NCI-H446 (cell line): Measurements from ENCODE around the gene SCAMP2.

ENCODE experiments used
- DNase-seq, 2 experiments: peaks; one replicate each; lab custom pipeline; 2025; lab: John Stamatoyannopoulos, UW

SCAMP2 gene

DNA sequence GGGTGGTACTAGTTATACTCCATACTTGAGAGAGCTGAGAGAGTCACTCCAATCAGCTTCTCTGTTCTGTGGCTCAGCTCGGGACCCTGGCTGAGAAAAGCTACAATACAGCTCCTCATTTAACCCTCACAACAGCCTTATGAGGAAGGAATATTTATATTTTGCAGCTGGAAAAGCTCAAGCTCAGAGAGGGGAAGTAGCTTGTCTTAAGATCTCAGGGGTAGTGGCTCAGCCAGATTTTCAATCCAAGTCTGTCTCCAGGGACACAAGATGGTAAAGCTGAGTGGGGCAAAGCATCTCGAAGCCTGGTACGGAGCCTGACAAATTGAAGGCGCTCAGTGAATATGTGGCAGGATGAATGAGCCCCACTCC lies 14.8 kb downstream of the SCAMP2 start:
- no peak for DNase-seq

- no peak for DNase-seq
These were observed 15.3 kb downstream of the SCAMP2 start for GRCh38 chr15:74857671-74858368.

DNA sequence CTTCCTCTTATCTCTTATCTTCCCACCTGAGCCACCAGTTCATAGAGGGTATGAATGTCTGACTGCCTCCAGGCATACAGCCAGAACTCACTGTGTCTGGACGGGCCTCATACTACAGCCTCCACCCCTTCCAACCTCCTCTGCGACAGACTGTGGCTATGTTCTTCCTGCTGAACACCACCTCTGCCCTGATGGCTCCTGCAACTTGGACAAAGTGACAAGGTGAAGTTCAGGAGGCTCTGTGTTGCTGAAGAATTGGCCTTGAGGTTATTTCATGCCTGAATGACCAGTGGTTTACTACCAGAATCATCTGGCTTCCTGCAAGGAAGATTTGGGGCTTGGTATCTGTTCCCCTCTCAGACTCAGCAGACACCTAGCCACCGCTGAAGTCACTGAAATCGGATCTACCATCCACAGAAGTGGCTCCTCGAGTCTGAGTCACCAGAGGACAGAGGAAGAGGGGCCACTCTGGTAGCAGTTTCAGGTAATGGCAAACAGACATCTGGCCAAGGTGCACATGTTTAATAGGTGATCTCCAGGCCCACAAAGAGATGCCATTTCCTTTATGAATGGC lies 16.0 kb downstream of the SCAMP2 start:
- no peak for DNase-seq

GRCh38 chr15:74856537-74856936 lies 16.6 kb downstream of the SCAMP2 start:
- DNase-seq = no peak

GRCh38 chr15:74855857-74856256 lies 17.3 kb downstream of the SCAMP2 start:
- peak in 1 of 2 experiments; percentile 48 for DNase-seq

DNA sequence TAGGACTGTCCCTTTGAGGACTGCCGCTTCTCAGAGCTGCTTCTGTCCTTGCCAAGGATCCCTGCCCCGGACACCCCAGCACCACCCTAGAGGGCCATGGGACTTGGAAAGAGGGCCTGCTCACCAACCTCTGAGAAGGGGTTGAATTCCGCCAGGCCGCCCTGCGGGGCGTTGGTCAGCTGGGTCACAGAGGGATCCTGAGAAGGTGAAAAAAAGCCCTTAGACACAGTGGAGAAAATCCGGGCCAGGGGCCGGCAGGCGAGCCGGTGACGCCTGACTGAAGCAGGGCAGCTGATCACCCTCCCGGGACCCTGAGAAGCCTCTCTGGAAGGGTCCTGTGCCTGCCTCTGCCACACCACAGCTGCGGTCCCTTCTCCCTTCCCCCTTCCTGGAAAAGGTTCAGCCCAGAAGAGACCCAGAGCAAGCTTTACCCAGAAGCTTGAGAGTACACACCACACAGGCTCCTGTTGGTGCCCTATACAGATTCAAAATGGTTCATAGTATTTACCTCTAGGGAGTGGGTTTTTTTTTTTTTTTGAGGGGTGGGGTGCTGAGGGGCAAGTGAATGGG lies 18.6 kb downstream of the SCAMP2 start:
- no peak for DNase-seq

GRCh38 chr15:74851960-74852359 lies 21.2 kb downstream of the SCAMP2 start:
- DNase-seq = no peak

DNA sequence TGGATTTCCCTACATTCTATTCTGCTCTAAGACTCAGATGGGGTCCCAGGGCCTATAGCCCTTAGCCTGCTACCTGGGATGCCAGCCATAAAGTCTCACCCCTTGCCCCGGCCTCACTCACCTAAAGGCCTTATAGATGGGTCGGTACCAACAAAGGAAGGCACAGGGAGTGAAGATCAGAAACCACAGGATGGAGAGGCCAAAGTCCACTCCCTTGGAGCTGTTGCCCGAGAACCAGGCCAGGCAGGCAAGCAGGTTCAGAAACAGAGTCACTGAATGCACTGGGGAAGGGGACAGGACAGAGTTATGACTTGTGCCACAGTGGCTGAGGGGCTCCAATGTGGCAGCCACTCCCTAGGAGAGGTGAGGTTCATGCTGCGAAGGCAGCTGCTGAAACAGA lies 22.8 kb downstream of the SCAMP2 start:
- no peak for DNase-seq

GRCh38 chr15:74847432-74847831 lies 25.7 kb downstream of the SCAMP2 start:
- no peak for DNase-seq

DNA sequence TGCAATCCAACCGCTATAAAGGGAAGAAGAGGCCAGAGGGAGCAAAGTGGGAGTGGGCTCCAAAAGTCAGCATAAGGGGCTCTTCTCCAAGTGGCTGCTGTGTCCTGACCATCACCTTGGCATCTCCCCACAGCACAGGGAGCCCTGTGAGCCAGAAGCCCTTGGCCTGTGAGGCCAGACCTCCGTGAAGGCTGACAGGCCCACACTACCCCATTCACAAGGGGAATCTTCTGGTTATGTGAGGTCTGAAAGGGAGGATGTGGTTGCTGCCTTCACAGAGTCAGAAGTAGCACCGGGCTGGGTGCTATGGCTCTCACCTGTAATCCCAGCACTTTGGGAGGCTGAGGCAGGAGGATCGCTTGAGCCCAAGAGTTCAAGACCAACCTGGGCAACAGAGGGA lies 27.6 kb downstream of the SCAMP2 start:
- DNase-seq = no peak

- no peak for DNase-seq
These were observed 28.0 kb downstream of the SCAMP2 start for GRCh38 chr15:74845208-74845568.

- no peak for DNase-seq
These were observed 28.6 kb downstream of the SCAMP2 start for GRCh38 chr15:74844319-74845207.

- no peak for DNase-seq
These were observed 29.3 kb downstream of the SCAMP2 start for GRCh38 chr15:74843891-74844299.

- no peak for DNase-seq
These were observed 29.7 kb downstream of the SCAMP2 start for GRCh38 chr15:74843445-74843828.

GRCh38 chr15:74842581-74843444 lies 30.4 kb downstream of the SCAMP2 start, which contains the start of gene ULK3:
ULK3 (minus strand) TSS chr15:74843156; CDS start chr15:74843105, 51 bp downstream.
- DNase-seq = peak; percentile 39 to 86

GRCh38 chr15:74841891-74842373 lies 31.2 kb downstream of the SCAMP2 start:
- no peak for DNase-seq

- no peak for DNase-seq
These were observed 32.1 kb downstream of the SCAMP2 start for GRCh38 chr15:74840851-74841775.

GRCh38 chr15:74839526-74840395 lies 33.4 kb downstream of the SCAMP2 start:
- DNase-seq = no peak

DNA sequence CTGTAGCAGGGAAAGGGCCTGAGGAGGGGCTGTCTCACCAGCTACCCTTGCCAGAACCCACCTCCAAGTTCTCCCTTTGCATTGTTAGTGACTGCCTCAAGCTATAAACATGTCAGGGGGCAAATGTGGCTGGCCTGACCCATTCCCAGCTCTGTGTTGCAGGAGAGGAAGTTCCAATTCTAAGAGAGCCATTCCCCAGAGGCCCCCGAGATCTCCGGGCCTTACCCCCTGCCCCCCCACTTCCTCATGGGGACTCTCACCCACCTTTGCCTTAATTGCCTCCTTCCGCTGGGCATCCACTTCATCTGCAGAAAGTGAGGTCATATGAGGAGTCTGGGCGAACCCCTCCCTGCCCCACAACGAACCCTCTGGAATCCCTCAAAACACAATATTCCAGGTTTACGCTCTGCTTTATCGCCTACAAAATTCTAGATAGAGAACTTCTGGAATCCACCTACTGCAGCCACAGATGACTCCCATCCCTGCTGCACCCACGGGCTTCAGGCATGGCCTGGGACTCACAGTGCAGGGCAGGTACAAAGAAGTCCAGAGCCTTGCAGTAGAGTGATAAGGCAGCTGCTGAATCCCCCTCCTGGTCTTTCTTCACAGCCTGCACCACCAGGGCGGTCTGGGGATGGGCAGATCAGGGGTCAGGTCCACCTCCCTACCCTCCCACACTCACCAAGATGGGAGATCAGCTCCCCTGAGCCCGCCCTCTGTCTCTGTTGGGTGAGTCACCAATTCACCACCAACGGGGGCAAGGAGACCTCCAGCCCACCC lies 34.2 kb downstream of the SCAMP2 start:
- DNase-seq = no peak
